B cell (primary cell): ENCODE data around the gene RAC2. TPM values are rescaled to one million over a fixed set of nuclear protein-coding genes. Genes with fewer than 3 reads are reported as not detected.

ENCODE experiments used
- ATAC-seq: fragments of 200-7000 bp; cut with Tn5 transposase; one replicate; pipeline ENCODE4 v1.10.0; 2021; ENCODE audit warnings: low read depth, mild to moderate bottlenecking, moderate number of reproducible peaks, moderate library complexity
- CTCF ChIA-PET: fragments of 350-600 bp; sonication (Branson Sonifier 250); formaldehyde crosslinking; loops from one replicate; lab custom pipeline; 2021; ENCODE audit warnings: antibody characterized with exemption, inconsistent platforms; lab: Charles Lee
- POLR2A ChIA-PET: fragments of 350-600 bp; sonication (Branson Sonifier 250); formaldehyde crosslinking; loops from one replicate; lab custom pipeline; 2021; ENCODE audit warnings: antibody characterized with exemption; lab: Charles Lee
- DNase-seq: peaks from one replicate; pipeline ENCODE4 v3.0.0; 2013
- H2AFZ ChIP-seq: 2 replicates; pipeline ENCODE4 v1.6.1; 2012; ENCODE audit warnings: mild to moderate bottlenecking, low read depth, low read length; ENCODE audit not compliant: insufficient read depth, poor library complexity, severe bottlenecking
- H3K27ac ChIP-seq, 2 donors: 1 replicate in 1 of 2; 2 replicates in 1 of 2; pipeline ENCODE4 v1.5.1; 2012 to 2013; ENCODE audit warnings: low read length in 2 of 2, mild to moderate bottlenecking in 2 of 2, moderate library complexity in 1 of 2
- H3K27me3 ChIP-seq, 4 experiments: fragments of 200-600 bp in 1 of 4; sonication (generic) in 1 of 4; replicated peaks in 1 of 4; 1 replicate in 2 of 4; 2 replicates in 2 of 4; pipeline versions ENCODE4 v1.6.1 to v1.7.0; 2013 to 2016; ENCODE audit warnings: low read length in 3 of 4, mild to moderate bottlenecking in 2 of 4, mixed read lengths in 1 of 4, moderate library complexity in 1 of 4; ENCODE audit not compliant: insufficient read depth in 4 of 4, control insufficient read depth in 3 of 4; ENCODE audit errors: control extremely low read depth in 1 of 4
- H3K36me3 ChIP-seq, 2 experiments: replicated peaks in 1 of 2; 1 replicate in 1 of 2; 2 replicates in 1 of 2; pipeline versions ENCODE4 v1.6.1 to v1.7.1; 2013; ENCODE audit warnings: low read length in 1 of 2; ENCODE audit not compliant: insufficient read depth in 2 of 2, control insufficient read depth in 1 of 2; ENCODE audit errors: control extremely low read depth in 1 of 2, extremely low read depth in 1 of 2
- H3K4me1 ChIP-seq, 2 donors: fragments of 200-600 bp in 1 of 2; sonication (generic) in 1 of 2; 1 replicate in 1 of 2; 2 replicates in 1 of 2; pipeline versions ENCODE4 v1.5.1 to v1.6.1; 2013 to 2017; ENCODE audit warnings: low read length in 2 of 2; ENCODE audit not compliant: control insufficient read depth in 2 of 2, insufficient read depth in 2 of 2
- H3K4me2 ChIP-seq: replicated peaks from 2 replicates; pipeline ENCODE3; 2012; ENCODE audit warnings: mild to moderate bottlenecking, low read depth, low read length; ENCODE audit not compliant: poor library complexity, severe bottlenecking
- H3K4me3 ChIP-seq, 5 experiments: fragments of 200-600 bp in 1 of 5; sonication (generic) in 1 of 5; 1 replicate in 3 of 5; 2 replicates in 2 of 5; pipeline versions ENCODE4 v1.5.1 to v1.7.0; 2011 to 2016; ENCODE audit warnings: low read length in 4 of 5, mild to moderate bottlenecking in 4 of 5, low read depth in 2 of 5, control low read depth in 1 of 5, moderate library complexity in 1 of 5; ENCODE audit not compliant: insufficient read depth in 1 of 5; ENCODE audit errors: control extremely low read depth in 1 of 5, extremely low read depth in 1 of 5
- H3K79me2 ChIP-seq: fragments of 200-600 bp; sonication (generic); one replicate; pipeline ENCODE4 v1.6.0; 2016; ENCODE audit warnings: low read length; ENCODE audit not compliant: control insufficient read depth, insufficient read depth
- H3K9ac ChIP-seq: fragments of 200-600 bp; sonication (generic); 2 replicates; pipeline ENCODE4 v1.6.1; 2017; ENCODE audit warnings: mild to moderate bottlenecking, low read length, moderate library complexity
- H3K9me3 ChIP-seq, 3 donors: one replicate each; pipeline versions ENCODE4 v1.6.1 to v1.7.1; 2013; ENCODE audit warnings: low read length in 2 of 3; ENCODE audit not compliant: control insufficient read depth in 2 of 3, insufficient read depth in 1 of 3; ENCODE audit errors: control extremely low read depth in 1 of 3
- H4K20me1 ChIP-seq: 2 replicates; pipeline ENCODE4 v1.6.0; 2012; ENCODE audit warnings: mild to moderate bottlenecking, low read length; ENCODE audit not compliant: insufficient read depth, control insufficient read depth, poor library complexity, severe bottlenecking
- H3K27ac Mint-ChIP-seq: one replicate; pipeline ENCODE4 v1.8.0; 2021; ENCODE audit warnings: mixed read lengths
- H3K27me3 Mint-ChIP-seq: one replicate; pipeline ENCODE4 v1.8.0; 2021; ENCODE audit warnings: mixed read lengths
- H3K4me1 Mint-ChIP-seq: one replicate; pipeline ENCODE4 v1.8.0; 2021; ENCODE audit warnings: mixed read lengths
- H3K4me3 Mint-ChIP-seq: one replicate; pipeline ENCODE4 v1.8.0; 2021; ENCODE audit warnings: mixed read lengths
- H3K9me3 Mint-ChIP-seq: one replicate; pipeline ENCODE4 v1.8.0; 2022; ENCODE audit warnings: mixed read lengths; ENCODE audit not compliant: insufficient read depth
- EZH2 ChIP-seq: IDR thresholded peaks from 2 replicates; pipeline ENCODE4 v1.6.1; 2012; ENCODE audit warnings: borderline replicate concordance, low read depth, mild to moderate bottlenecking, moderate library complexity, low read length; ENCODE audit not compliant: insufficient read depth, poor library complexity, severe bottlenecking
- WGBS: methylation state at CpG from one replicate; pipeline ENCODE4 v1.1.5; 2013; ENCODE audit warnings: missing lambda C conversion rate; ENCODE audit not compliant: insufficient coverage; 5-methylcytosine and 5-hydroxymethylcytosine counted together
- intact Hi-C: fragments of 100-400 bp; cut with micrococcal nuclease; formaldehyde crosslinking; loops from one replicate; pipeline ENCODE4 v1.10.0; 2022
- polyA plus RNA-seq: library from polyadenylated mRNA; depleted of rRNA; stranded (reverse); fragments of >200 nt; gene quantifications from 2 replicates; pipeline ENCODE4 v1.2.3, GENCODE V29; 2012
- total RNA-seq, 2 donors: library from RNA; stranded (reverse); fragments of 120-200 nt in 1 of 2; gene quantifications; 1 replicate in 1 of 2; 2 replicates in 1 of 2; pipeline versions ENCODE4 v1.2.3 to v1.2.4, GENCODE V29; 2013 to 2022
- TF ChIP-seq, protein P1 (sequence below): fragments of 200-600 bp; IDR thresholded peaks from one replicate; pipeline ENCODE4 v1.8.0; 2022; ENCODE audit warnings: antibody characterized with exemption, mild to moderate bottlenecking

The RAC2 gene
- total and polyA plus RNA-seq, 2 donors (not counting 1 experiment from before 2014, with no cell fraction given): 273 to 776 TPM

- Histone ChIP-seq H3K27me3 (no peaks in the 10 kb centered on the region), H3K4me2 (peak overlapping the region; percentile 98), H2AFZ (no peak overlapping the region), H3K79me2 (peaks cover 81% of the 10 kb centered on the region), H3K27ac (peak overlapping the region; percentile 65 to 86), H3K36me3 (peaks cover 2 to 58% of the 10 kb centered on the region in 2 experiments), H3K4me1 (peaks cover 76 to 91% of the 10 kb centered on the region in 2 donors), H3K4me3 (peak overlapping the region in 2 of 5 experiments; percentile 93 to 97), H3K9me3 (no peaks in the 10 kb centered on the region), H3K9ac (peak overlapping the region; percentile 92), H4K20me1 (peaks cover 75% of the 10 kb centered on the region)
- Mint-ChIP-seq H3K4me3 (peak overlapping the region; percentile 97), H3K27ac (peak overlapping the region; percentile 89), H3K27me3 (no peaks in the 10 kb centered on the region), H3K4me1 (peaks cover 91% of the 10 kb centered on the region), H3K9me3 (no peaks in the 10 kb centered on the region)
- DNase-seq (peak; percentile 17), ATAC-seq (no peak)
- 84% methylated on average over 6 of the region's 7 CpGs for WGBS
- TF ChIP-seq, protein P1, sequence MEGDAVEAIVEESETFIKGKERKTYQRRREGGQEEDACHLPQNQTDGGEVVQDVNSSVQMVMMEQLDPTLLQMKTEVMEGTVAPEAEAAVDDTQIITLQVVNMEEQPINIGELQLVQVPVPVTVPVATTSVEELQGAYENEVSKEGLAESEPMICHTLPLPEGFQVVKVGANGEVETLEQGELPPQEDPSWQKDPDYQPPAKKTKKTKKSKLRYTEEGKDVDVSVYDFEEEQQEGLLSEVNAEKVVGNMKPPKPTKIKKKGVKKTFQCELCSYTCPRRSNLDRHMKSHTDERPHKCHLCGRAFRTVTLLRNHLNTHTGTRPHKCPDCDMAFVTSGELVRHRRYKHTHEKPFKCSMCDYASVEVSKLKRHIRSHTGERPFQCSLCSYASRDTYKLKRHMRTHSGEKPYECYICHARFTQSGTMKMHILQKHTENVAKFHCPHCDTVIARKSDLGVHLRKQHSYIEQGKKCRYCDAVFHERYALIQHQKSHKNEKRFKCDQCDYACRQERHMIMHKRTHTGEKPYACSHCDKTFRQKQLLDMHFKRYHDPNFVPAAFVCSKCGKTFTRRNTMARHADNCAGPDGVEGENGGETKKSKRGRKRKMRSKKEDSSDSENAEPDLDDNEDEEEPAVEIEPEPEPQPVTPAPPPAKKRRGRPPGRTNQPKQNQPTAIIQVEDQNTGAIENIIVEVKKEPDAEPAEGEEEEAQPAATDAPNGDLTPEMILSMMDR: no peak
- no peak for TF ChIP-seq EZH2
- POLR2A ChIA-PET: interaction anchor here (1.6 to 5.5 kb wide), 4 partner anchors 11 to 42 kb away, joined by 6 to 83 read pairs (median 28); no protein-coding TSS in a partner anchor
- intact Hi-C loops: loop anchor here (5.0 to 10.0 kb wide), 2 partner anchors 604 to 714 kb away; partner anchors contain the start of genes ANKRD54, EIF3D and EIF3L
- CTCF ChIA-PET: interaction anchor here (1.1 to 17.0 kb wide), 7 partner anchors 10 to 78 kb away, joined by 3 to 377 read pairs (median 95); no protein-coding TSS in a partner anchor
Observed at GRCh38 chr22:37240941-37241320, 3.1 kb downstream of the RAC2 start.

DNA sequence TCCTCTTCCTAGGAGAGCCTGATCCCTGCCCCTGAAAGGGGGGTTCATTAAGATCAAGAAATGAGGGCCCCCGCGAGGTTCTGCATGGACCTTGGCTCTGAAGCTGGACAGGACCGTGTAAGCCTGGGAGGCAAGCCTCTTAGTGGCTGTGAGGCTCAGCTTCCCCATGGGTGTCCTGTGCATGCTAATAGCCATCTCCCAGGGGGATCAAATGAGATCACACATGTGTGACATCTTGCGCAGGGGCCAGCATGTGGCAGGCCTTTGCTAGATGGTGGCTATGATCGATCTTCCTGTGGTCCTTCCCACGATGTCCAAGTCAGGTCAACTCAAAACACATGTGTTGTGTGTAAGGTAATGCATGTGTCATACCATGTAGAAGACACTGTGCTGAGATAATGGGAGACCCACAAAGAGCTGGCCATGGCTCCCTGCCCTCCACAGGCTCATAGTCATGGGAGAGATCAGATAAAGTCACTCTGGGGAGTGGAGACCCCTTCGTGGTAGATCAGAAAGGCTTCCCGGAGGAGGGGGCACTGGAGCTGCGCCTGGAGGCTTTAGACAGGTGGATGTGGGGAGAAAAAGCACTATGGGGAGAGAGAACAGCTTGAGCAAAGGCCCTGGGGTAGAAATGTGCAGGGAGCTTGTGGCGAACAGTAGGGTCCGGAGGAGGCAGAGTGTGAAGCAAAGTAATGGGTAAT is 3.7 kb downstream of the RAC2 start:
- no peak for ATAC-seq
- Histone ChIP-seq H3K9ac (no peak overlapping the region), H3K4me3 (no peak overlapping the region), H3K9me3 (no peaks in the 10 kb centered on the region), H3K4me1 (peaks cover 76 to 91% of the 10 kb centered on the region in 2 donors), H2AFZ (no peak overlapping the region), H4K20me1 (peaks cover 80% of the 10 kb centered on the region), H3K36me3 (peaks cover 2 to 64% of the 10 kb centered on the region in 2 experiments), H3K27me3 (no peaks in the 10 kb centered on the region), H3K4me2 (peak overlapping the region; percentile 98), H3K27ac (peak overlapping the region; percentile 65 to 86), H3K79me2 (peaks cover 87% of the 10 kb centered on the region)
- ChIA-PET CTCF (interaction anchor here (1.1 to 17.0 kb wide), 7 partner anchors 10 to 78 kb away, joined by 3 to 377 read pairs (median 95); no protein-coding TSS in a partner anchor), POLR2A (interaction anchor here (1.2 to 2.3 kb wide), 4 partner anchors 8 to 22 kb away, joined by 3 to 12 read pairs (median 6); no protein-coding TSS in a partner anchor)
- intact Hi-C loops: loop anchor here (5.0 to 10.0 kb wide), 2 partner anchors 604 to 713 kb away; partner anchors contain the start of genes ANKRD54, EIF3D and EIF3L
- Mint-ChIP-seq H3K4me1 (peaks cover 92% of the 10 kb centered on the region), H3K27ac (peak overlapping the region; percentile 89), H3K4me3 (peak overlapping the region; percentile 97), H3K27me3 (no peaks in the 10 kb centered on the region), H3K9me3 (no peaks in the 10 kb centered on the region)
- 66% methylated on average over 8 of the region's 11 CpGs for WGBS
- no peak for TF ChIP-seq EZH2
- TF ChIP-seq, protein P1: no peak
- peak; percentile 51 for DNase-seq
